ENCODE measurements around the gene SPTBN2.
A peak's percentile ranks its signal among the peaks of the same experiment; 100 is the strongest.
"Not testable (repeated sequence)": the region's sequence is repeated elsewhere in the genome, so short reads cannot be mapped to it uniquely, and the experiment has no call there.

SPTBN2 gene

GRCh38 chr11:66684635-66685034 lies 44.4 kb downstream of the SPTBN2 start:
- no peak for DNase-seq

DNA sequence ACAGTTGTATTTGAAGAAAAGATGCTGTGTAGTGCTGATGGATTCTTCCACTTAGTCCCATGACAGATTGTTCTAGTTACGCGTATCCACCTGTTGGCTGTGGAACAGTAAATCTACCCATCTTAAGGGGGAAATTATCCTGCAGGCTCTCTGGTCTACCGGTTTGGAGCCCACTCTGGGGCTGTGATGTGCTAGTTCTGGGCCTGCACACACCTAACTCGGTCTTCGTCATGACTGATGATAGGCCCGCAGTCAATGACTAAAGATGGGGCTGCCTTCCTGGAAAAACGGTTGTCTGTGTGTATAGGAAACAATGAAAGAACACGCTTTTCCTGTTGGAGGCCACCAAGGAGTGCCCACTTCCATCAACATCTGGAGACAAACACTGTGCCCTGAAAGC lies 45.1 kb downstream of the SPTBN2 start:
- DNase-seq = no peak

- DNase-seq = no peak
These were observed 47.9 kb downstream of the SPTBN2 start for GRCh38 chr11:66680966-66681645.

GRCh38 chr11:66677599-66678375 lies 51.2 kb downstream of the SPTBN2 start, which contains the start of gene RBM4B:
RBM4B (minus strand) TSS chr11:66677887; CDS start chr11:66677079, 808 bp downstream.
- DNase-seq = peak; percentile 84 to 94 (median 91)

GRCh38 chr11:66676931-66677598 lies 52.0 kb downstream of the SPTBN2 start:
- DNase-seq = no peak

DNA sequence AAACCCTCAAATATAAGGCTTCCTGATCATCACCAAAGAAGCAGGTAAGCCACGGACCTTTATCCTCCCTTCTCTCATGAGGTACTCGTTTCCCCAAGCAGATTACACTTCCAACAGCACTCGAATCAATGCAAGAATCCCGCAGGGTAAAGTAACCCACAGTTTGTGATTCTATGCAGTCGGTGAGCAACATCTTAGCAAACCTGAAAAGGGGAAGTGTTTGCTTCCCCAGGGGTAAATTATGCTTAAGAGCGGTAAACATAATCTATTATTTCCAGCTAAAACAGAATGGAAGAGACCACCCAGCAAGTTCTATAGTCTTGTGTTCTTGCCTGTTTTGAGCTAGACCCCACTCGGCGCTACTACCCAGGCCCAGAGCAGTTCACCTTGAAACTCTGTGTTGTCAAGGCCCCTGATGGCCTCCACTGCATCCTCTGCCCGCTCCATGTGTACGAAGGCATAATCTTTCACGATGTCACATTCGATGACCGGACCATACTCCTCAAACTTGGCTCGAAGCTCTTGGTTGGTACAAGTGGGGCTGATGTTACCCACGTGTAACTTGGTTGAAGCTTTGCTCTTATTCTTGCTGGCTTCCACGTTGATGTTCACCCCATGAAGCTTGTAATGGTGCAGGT lies 52.6 kb downstream of the SPTBN2 start:
- DNase-seq = no peak

GRCh38 chr11:66674964-66675602 lies 53.9 kb downstream of the SPTBN2 start:
- DNase-seq = no peak

GRCh38 chr11:66670816-66671215 lies 58.2 kb downstream of the SPTBN2 start:
- DNase-seq = no peak

DNA sequence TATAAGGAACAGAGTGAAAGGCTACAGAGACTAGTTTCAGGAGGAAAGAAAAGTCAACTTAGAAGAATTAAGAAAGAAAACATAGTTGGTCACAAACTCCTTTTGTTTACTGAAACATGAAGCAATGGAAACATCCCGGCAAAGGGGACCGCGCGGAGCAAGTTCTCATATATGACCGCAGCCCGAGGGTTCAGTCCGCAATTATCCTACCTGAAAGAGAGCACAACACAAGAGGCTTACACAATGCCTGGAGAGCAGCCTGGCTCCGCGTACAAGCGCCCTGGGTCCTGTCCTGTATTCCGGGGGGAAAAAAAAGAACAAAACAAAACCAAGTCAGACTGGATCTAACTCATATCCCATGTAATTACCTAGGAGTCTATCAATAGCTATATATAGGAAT lies 63.6 kb downstream of the SPTBN2 start:
- no peak for DNase-seq

- no peak for DNase-seq
These were observed 65.2 kb downstream of the SPTBN2 start for GRCh38 chr11:66663741-66664296.

DNA sequence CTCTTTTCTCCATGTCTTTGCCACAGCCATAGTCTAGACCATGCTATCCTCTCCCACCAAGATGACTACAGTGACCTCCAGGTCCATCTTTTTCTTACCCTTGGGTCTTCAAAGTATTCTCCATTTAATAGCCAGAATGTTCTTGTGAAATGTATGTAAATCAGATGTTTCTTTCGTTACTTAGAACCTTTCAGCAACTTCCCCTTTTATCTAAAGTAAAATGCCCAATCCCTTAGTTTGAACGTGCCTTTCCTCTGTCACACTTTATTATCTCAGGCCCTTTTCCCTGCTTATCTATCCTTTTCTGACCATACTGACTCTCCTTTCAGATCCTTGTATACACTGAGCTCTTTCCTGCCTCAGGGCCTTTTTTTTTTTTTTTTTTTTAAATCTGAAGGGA lies 69.3 kb downstream of the SPTBN2 start:
- no peak for DNase-seq

DNA sequence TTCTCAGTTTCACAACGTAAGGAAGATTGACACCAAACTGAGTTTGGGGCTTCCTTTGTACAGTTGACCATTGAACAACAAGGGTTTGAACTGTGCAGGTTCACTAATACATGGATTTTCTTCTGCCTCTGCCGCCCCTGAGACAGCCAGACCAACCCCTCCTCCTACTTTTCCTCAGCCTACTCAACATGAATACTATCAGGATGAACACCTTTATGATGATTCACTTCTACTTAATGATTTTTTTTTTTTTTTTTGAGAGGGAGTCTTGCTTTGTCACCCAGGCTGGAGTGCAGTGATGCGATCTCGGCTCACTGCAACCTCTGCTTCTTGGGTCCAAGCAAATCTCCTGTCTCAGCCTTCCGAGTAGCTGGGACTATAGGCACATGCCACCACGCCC lies 75.9 kb downstream of the SPTBN2 start:
- DNase-seq = no peak

GRCh38 chr11:66652651-66653050 lies 76.4 kb downstream of the SPTBN2 start:
- no peak for DNase-seq

DNA sequence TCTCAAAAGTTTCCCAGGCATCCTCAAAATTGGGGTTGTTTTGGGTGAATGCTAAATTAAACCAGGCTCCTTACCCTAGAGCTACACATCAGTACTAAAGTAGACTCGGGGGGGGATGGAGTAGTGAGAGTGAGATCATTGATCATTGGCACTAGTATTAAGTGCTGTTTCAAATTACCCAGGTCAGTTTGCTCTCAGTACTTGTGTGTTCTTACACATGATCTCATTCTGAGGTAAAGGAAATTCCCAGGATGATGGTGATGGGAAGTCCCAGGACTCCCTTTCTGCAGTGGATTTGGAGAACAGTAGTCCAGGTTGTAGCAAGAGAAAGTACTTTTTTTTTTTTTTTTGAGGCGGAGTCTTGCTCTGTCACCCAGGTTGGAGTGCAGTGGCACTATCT lies 78.0 kb downstream of the SPTBN2 start:
- no peak for DNase-seq

GRCh38 chr11:66649903-66650302 lies 79.1 kb downstream of the SPTBN2 start:
- DNase-seq = no peak

- DNase-seq = no peak
These were observed 82.2 kb downstream of the SPTBN2 start for GRCh38 chr11:66646828-66647227.

DNA sequence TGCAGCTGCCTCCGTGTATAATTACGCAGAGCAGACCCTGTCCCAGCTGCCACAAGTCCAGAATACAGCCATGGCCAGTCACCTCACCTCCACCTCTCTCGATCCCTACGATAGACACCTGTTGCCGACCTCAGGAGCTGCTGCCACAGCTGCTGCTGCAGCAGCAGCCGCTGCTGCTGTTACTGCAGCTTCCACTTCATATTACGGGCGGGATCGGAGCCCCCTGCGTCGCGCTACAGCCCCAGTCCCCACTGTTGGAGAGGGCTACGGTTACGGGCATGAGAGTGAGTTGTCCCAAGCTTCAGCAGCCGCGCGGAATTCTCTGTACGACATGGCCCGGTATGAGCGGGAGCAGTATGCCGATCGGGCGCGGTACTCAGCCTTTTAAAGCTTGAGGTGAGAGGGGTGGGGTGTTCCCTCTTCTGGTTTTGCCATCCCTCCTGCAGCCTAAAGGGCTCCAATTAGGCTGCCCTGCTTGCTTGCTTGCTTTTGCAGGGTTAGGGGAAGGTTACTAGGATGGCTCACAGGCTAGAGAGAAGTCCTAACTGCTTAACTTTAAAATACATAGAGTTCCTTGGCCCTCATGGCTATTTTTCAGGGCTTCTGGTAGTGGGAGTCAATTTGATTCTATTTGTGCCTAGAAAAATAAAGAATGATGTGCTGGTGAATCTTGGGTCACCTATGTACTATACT lies 85.1 kb downstream of the SPTBN2 start:
- DNase-seq = no peak

DNA sequence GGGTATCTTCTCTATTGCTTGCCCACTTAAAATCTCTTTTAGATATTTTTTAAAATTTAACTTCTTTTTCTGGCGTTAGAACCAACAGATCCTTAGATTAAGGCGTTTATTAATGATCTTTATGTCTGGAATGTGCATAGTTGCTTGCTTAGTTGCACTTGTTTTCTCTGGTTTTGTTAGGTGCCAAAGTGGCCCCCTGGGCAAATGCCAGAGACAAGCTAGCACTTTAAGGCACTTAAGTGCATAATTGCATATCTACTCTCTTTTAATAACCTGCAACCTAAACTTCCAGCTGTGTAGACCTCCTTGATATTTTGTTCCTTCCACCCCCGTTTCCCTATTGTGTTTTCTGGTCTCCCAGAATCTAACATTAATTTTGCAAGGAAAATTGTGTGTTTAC lies 87.2 kb downstream of the SPTBN2 start:
- DNase-seq = no peak

DNA sequence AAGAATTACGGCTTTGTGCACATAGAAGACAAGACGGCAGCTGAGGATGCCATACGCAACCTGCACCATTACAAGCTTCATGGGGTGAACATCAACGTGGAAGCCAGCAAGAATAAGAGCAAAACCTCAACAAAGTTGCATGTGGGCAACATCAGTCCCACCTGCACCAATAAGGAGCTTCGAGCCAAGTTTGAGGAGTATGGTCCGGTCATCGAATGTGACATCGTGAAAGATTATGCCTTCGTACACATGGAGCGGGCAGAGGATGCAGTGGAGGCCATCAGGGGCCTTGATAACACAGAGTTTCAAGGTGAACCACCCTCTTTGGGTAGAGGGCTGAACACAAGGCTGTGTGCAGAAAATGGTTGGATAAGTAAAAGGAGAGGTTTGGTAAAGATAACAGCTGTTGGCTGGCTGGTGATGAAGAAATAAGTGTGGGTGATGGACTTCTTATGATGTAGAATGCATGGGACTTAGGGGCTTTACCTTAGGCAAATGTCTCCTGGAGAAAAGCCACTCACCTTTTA lies 89.1 kb downstream of the SPTBN2 start:
- DNase-seq = not testable (repeated sequence)

DNA sequence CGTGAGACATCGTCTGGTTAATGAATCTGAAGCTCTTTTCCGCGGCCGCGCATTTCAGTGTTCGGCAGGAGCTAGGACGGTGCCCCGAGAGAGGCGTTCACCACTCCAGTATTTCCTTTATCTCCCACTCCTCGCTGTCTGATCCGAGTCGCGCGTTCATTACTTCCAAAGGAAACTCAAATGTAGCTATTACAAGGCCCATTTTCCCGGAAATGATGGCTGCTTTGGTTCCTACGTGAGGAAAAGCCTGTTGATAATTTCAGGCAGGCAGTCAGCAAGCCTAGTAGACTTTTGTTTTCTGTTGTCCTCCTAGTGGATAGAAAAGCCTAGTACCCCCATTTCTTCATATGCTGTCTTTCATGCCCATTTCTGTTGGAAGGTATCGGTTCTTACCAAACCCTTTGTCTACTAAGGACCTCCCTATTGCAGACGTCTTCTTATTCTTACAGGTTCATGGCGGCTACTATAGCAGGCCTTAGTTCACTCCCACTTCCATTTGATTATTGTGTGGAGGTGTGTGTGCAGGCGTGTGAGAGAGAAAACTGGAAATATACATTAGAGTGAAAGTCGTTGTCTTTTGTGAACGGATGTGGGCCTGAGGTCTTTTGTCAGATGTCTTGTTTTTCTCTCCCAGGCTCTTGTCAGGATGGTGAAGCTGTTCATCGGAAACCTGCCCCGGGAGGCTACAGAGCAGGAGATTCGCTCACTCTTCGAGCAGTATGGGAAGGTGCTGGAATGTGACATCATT lies 89.8 kb downstream of the SPTBN2 start:
- DNase-seq = peak in 2 of 4 experiments; percentile 23 to 42
